Coronary artery (tissue), 2 donors: Measurements from ENCODE around the gene APBA2.

ENCODE experiments used
- DNase-seq: peaks from one replicate; pipeline ENCODE4 v3.0.0-alpha.2; 2017; ENCODE audit warnings: low spot score
- H3K27ac ChIP-seq, 2 donors: fragments of 200-600 bp; sonication (generic); one replicate each; pipeline ENCODE4 v1.5.1; 2016 to 2019
- H3K4me3 ChIP-seq: fragments of 200-600 bp; sonication (generic); 2 replicates; pipeline ENCODE4 v1.5.1; 2016; ENCODE audit warnings: mild to moderate bottlenecking, moderate library complexity
- TF ChIP-seq, protein P1 (sequence below): fragments of 200-600 bp; sonication (generic); IDR thresholded peaks from one replicate; pipeline ENCODE4 v1.5.1; 2019; ENCODE audit warnings: antibody characterized with exemption

The APBA2 gene

DNA sequence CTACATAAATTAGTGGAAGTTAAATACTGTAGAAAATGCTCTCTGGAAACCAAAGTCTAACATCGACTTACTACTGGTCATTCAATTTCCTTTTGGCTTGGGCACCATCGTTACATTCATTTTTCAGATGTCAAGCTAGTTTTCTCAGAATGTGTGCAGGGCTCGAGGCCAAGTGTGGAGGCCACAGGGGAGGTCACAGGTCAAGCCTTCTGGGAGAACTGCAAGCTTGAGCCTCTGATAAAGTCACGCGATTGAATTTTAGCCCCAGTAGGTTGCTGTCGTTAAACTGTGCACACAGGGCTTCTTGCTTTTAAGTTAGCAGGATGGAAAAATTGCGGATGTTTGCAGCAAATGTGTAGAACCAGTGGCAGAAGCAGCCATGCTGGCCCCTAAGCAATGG is 182.2 kb downstream of the APBA2 start:
- TF ChIP-seq, protein P1, sequence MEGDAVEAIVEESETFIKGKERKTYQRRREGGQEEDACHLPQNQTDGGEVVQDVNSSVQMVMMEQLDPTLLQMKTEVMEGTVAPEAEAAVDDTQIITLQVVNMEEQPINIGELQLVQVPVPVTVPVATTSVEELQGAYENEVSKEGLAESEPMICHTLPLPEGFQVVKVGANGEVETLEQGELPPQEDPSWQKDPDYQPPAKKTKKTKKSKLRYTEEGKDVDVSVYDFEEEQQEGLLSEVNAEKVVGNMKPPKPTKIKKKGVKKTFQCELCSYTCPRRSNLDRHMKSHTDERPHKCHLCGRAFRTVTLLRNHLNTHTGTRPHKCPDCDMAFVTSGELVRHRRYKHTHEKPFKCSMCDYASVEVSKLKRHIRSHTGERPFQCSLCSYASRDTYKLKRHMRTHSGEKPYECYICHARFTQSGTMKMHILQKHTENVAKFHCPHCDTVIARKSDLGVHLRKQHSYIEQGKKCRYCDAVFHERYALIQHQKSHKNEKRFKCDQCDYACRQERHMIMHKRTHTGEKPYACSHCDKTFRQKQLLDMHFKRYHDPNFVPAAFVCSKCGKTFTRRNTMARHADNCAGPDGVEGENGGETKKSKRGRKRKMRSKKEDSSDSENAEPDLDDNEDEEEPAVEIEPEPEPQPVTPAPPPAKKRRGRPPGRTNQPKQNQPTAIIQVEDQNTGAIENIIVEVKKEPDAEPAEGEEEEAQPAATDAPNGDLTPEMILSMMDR = no peak
- no peak overlapping the region for H3K27ac ChIP-seq

DNA sequence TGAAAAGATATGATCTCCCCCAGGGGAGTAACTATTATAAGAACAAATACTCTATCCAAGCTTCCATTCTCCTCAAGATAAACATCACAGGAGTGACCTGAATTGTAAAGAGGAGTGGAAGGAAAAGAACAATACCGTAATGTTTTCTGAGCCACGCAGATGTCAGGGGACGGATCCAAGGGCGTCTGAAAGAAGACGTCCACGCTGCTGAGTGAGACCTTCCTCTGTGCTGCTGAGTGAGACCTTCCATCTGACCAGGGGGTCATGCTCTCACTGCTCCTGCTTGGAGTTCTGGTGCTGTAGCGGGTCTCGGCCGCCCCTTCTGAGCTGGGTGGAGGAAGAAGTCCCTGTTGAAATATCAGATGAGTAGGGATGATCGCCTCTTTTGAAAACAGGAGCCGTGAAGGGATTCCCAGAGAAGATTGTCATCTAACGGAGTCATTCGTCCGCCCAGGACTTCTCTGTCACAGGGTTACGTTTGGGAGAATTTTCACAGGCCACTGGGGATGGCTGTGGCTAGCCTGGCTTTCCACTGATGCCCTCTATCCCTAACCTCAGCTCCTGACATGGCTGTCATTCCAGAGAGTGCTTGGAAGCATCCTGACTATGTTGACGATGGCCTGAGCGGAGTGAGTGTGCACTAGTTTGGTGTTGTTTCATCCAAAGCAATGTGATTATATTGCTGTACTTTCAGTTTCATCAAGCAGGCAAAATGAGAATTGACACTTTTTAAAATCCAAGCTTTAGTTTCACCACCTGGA is 184.9 kb downstream of the APBA2 start:
- Histone ChIP-seq H3K4me3 (no peak overlapping the region), H3K27ac (no peak overlapping the region)
- TF ChIP-seq, protein P1 = no peak
- DNase-seq = no peak

More for the DNA sequence above, 182.2 kb downstream of the APBA2 start:
- no peak for DNase-seq
- H3K4me3 ChIP-seq = no peak overlapping the region

DNA sequence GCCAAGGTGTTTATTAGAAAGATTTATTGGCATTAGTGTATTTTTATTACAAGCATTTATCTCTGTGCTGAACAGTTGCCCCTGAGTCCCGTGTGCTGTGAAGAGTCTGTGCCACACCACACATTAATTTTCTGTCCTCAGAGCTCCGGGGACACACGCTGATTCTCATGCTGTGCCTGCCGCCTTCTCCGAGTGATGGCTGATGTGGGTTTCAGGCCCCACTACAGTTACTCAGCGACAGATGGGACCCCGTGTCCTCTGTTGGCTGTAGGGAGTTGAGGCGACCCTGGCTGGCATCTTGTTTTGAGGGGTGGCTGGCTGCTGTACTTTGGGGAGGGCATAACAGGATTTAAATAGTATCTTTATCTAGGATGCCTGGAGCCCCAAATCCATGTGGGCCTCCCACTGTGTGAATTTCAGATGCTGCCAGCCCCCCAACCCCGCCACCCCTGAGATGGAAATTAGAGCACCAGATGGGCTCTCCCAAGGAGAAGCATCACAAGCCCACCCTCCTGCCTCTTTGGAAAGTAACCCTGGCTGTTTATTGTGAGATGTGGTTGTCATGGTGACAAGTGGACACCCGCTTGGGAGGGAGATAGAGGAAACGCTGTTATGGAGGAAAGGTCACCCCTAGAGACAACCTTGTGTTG is 185.6 kb downstream of the APBA2 start:
- no peak for DNase-seq
- TF ChIP-seq, protein P1 = no peak
- no peak overlapping the region for H3K4me3 ChIP-seq
- H3K27ac ChIP-seq = no peak overlapping the region

DNA sequence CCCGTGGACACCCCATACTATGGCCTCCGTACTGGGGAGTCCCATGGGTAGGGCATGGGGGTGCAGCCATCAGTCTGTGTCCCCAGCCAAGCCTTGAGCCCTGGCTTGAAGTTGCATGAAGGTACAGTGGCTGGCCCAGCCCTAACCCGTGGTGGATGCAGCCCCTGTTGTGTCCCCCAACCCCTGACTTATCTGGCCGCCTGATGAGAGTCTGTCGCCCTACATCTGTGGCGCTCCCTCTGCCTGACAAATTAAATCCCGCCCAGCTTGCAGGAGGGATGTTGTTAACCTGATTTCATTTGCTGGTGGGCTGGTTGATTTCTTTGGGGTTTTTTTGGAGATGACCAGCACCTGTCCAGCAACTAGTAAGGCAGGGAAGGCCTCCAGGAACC is 186.1 kb downstream of the APBA2 start:
- Histone ChIP-seq H3K27ac (no peak overlapping the region), H3K4me3 (no peak overlapping the region)
- no peak for DNase-seq
- TF ChIP-seq, protein P1 = no peak

DNA sequence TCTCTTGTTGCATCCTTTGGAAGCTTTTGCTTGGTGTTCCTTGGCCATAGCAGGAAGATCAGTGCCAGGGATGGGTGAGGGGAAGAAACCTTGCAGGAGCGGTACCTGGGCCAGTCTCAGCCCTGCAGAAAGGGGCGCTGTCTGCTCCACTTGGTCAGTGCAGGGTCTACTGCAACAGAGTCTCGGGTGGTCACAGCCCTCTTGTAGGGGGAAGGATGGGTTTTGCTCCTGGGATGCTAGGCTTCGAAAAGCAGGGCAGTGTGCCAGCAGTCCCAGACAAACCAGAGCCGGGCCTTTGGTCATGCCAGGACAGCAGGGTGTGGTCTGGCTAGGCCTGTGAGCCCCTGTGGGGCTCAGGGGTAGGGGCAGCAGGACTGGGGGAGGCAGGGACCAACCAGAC is 186.7 kb downstream of the APBA2 start:
- Histone ChIP-seq H3K4me3 (no peak overlapping the region), H3K27ac (no peak overlapping the region)
- DNase-seq = no peak
- TF ChIP-seq, protein P1 = no peak

DNA sequence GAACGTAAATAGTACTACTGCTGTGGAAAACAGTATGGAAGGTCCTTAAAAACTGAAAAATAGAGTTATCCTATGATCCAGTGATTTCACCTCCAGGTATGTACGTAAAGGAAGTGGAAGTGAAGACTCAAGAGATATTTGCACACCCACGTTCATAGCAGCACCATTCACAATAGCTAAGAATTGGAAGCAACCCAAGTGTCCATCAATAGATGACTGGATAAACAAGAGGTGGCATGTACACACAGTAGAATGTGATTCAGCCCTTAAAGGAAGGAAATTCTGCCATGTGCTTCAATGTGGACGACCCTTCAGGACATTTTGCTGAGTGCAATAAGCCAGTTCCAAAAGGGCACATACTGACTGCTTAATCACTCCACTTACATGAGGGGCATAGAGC is 188.3 kb downstream of the APBA2 start:
- Histone ChIP-seq H3K27ac (no peak overlapping the region), H3K4me3 (no peak overlapping the region)
- TF ChIP-seq, protein P1 = no peak
- DNase-seq = no peak

DNA sequence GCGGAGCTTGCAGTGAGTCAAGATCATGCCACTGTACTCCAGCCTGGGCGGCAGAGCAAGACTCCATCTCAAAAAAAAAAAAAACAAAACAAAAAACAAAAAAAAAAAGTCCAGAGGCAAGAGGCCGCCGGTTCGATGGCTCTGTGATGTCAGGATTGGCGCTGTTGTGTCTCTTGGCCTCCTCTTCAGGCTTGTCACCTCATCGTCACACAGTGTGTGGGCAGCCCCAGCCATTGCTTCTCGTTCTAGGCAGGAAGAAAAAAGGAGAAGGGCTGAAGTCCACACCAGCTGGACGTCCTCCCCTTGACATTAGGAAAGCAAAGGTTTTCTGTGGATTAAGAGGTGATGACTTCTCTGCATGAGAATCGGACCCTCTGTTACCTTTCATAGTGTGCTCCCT is 192.8 kb downstream of the APBA2 start:
- Histone ChIP-seq H3K27ac (no peak overlapping the region), H3K4me3 (no peak overlapping the region)
- TF ChIP-seq, protein P1 = no peak
- no peak for DNase-seq
